Measurements from ENCODE around the gene USP13.

The USP13 gene

GRCh38 chr3:179715582-179715981, 62.7 kb downstream of the USP13 start:
- Histone ChIP-seq H3K27ac (ENCODE audit: poor library complexity, severe bottlenecking) (no peak overlapping the region), H3K4me1 (ENCODE audit: insufficient read depth, poor library complexity, severe bottlenecking) (no peaks in the 10 kb centered on the region), H3K4me3 (ENCODE audit: severe bottlenecking) (no peak overlapping the region), H3K9me3 (ENCODE audit: severe bottlenecking) (no peaks in the 10 kb centered on the region), H3K36me3 (ENCODE audit: low read depth) (peaks cover 15% of the 10 kb centered on the region), H3K27me3 (ENCODE audit: insufficient read depth, poor library complexity, severe bottlenecking) (no peaks in the 10 kb centered on the region)
- no peak for DNase-seq (ENCODE audit: low spot score)
- no peak for TF ChIP-seq CTCF (IDR thresholded peaks at IDR 0.05; ENCODE audit: poor library complexity, severe bottlenecking)
- no peak for ATAC-seq (ENCODE audit: low read depth)

- ATAC-seq (ENCODE audit: low read depth) (no peak), DNase-seq (ENCODE audit: low spot score) (no peak)
- no peaks in the 10 kb centered on the region for H3K4me1 ChIP-seq (ENCODE audit: insufficient read depth, poor library complexity, severe bottlenecking)
- TF ChIP-seq CTCF (IDR thresholded peaks at IDR 0.05; ENCODE audit: poor library complexity, severe bottlenecking): no peak
- H3K36me3 ChIP-seq (ENCODE audit: low read depth): peaks cover 8% of the 10 kb centered on the region; the same call in 1 of the 2 replicates
- no peak overlapping the region for H3K27ac ChIP-seq (ENCODE audit: poor library complexity, severe bottlenecking)
- H3K27me3 ChIP-seq (ENCODE audit: insufficient read depth, poor library complexity, severe bottlenecking): no peaks in the 10 kb centered on the region
- H3K4me3 ChIP-seq (ENCODE audit: severe bottlenecking): no peak overlapping the region
- H3K9me3 ChIP-seq (ENCODE audit: severe bottlenecking): no peaks in the 10 kb centered on the region
Measured at GRCh38 chr3:179716226-179716625, 63.4 kb downstream of the USP13 start.

- Histone ChIP-seq H3K4me1 (ENCODE audit: insufficient read depth, poor library complexity, severe bottlenecking) (no peaks in the 10 kb centered on the region), H3K9me3 (ENCODE audit: severe bottlenecking) (no peaks in the 10 kb centered on the region), H3K36me3 (ENCODE audit: low read depth) (peaks cover 2% of the 10 kb centered on the region; the same call in 1 of the 2 replicates), H3K4me3 (ENCODE audit: severe bottlenecking) (no peak overlapping the region), H3K27me3 (ENCODE audit: insufficient read depth, poor library complexity, severe bottlenecking) (no peaks in the 10 kb centered on the region), H3K27ac (ENCODE audit: poor library complexity, severe bottlenecking) (no peak overlapping the region)
- DNase-seq (ENCODE audit: low spot score) (no peak), ATAC-seq (ENCODE audit: low read depth) (no peak)
- TF ChIP-seq CTCF (IDR thresholded peaks at IDR 0.05; ENCODE audit: poor library complexity, severe bottlenecking): no peak
Measured at GRCh38 chr3:179716811-179717210, 64.0 kb downstream of the USP13 start.

- Histone ChIP-seq H3K9me3 (ENCODE audit: severe bottlenecking) (no peaks in the 10 kb centered on the region), H3K4me1 (ENCODE audit: insufficient read depth, poor library complexity, severe bottlenecking) (no peaks in the 10 kb centered on the region), H3K4me3 (ENCODE audit: severe bottlenecking) (no peak overlapping the region), H3K27me3 (ENCODE audit: insufficient read depth, poor library complexity, severe bottlenecking) (no peaks in the 10 kb centered on the region), H3K36me3 (ENCODE audit: low read depth) (no peaks in the 10 kb centered on the region), H3K27ac (ENCODE audit: poor library complexity, severe bottlenecking) (no peak overlapping the region)
- ATAC-seq (ENCODE audit: low read depth) (no peak), DNase-seq (ENCODE audit: low spot score) (no peak)
- no peak for TF ChIP-seq CTCF (IDR thresholded peaks at IDR 0.05; ENCODE audit: poor library complexity, severe bottlenecking)
Measured at GRCh38 chr3:179717219-179717618, 64.4 kb downstream of the USP13 start.

- no peak for ATAC-seq (ENCODE audit: low read depth)
Measured at GRCh38 chr3:179719048-179719734, 66.4 kb downstream of the USP13 start.

More at GRCh38 chr3:179719048-179719734, 66.4 kb downstream of the USP13 start:
- DNase-seq (ENCODE audit: low spot score): no peak
- no peak overlapping the region for H3K4me3 ChIP-seq (ENCODE audit: severe bottlenecking)
- no peaks in the 10 kb centered on the region for H3K4me1 ChIP-seq (ENCODE audit: insufficient read depth, poor library complexity, severe bottlenecking)
- no peaks in the 10 kb centered on the region for H3K36me3 ChIP-seq (ENCODE audit: low read depth)
- H3K9me3 ChIP-seq (ENCODE audit: severe bottlenecking): no peaks in the 10 kb centered on the region
- no peak for TF ChIP-seq CTCF (IDR thresholded peaks at IDR 0.05; ENCODE audit: poor library complexity, severe bottlenecking)
- no peaks in the 10 kb centered on the region for H3K27me3 ChIP-seq (ENCODE audit: insufficient read depth, poor library complexity, severe bottlenecking)
- H3K27ac ChIP-seq (ENCODE audit: poor library complexity, severe bottlenecking): no peak overlapping the region
